HCT116 (cell line): Measurements from ENCODE around the gene DCBLD2. TPM values are rescaled to one million over a fixed set of nuclear protein-coding genes. Genes with fewer than 3 reads are reported as not detected.

Experiments used
- ATAC-seq: fragments of 200-7000 bp; cut with Tn5 transposase; 2 replicates; pipeline ENCODE4 v1.9.1; 2020; ENCODE audit warnings: mild to moderate bottlenecking, moderate library complexity
- BruUV-seq: library from RNA; stranded (reverse); fragments of 400-500 nt; replicated peaks from 2 replicates; lab custom pipeline; 2021; lab: Mats Ljungman, UMichigan
- CTCF ChIA-PET: fragments of 300-600 bp; sonication (Branson Sonifier 250); formaldehyde crosslinking; loops from one replicate; lab custom pipeline; 2021; ENCODE audit warnings: antibody characterized with exemption; lab: Charles Lee
- POLR2A ChIA-PET: fragments of 300-600, 350-600 bp; sonication (Branson Sonifier 250); formaldehyde crosslinking; loops from one replicate; lab custom pipeline; 2021; ENCODE audit warnings: antibody characterized with exemption; lab: Charles Lee
- RAD21 ChIA-PET, 2 experiments: fragments of 300-600 bp; sonication (Branson Sonifier 250); formaldehyde crosslinking; loops; one replicate each; lab custom pipeline; 2023; ENCODE audit warnings: low total read pairs in 2 of 2; ENCODE audit not compliant: uncharacterized antibody in 2 of 2, unreplicated experiment in 2 of 2, low non-redundant PET in 1 of 2; lab: Charles Lee
- DNase-seq: peaks from one replicate; pipeline ENCODE4 v3.0.0-alpha.2; 2010; ENCODE audit warnings: low read depth, low spot score
- H2AFZ ChIP-seq: fragments of 200-600 bp; shearing (Covaris generic), sonication (generic); 2 replicates; pipeline ENCODE4 v1.6.1; 2017; ENCODE audit warnings: low read depth, mixed run types, mixed read lengths, antibody characterized with exemption, low read length; ENCODE audit not compliant: poor library complexity, severe bottlenecking
- H3K27ac ChIP-seq: 2 replicates; pipeline ENCODE4 v1.5.1; 2012; ENCODE audit warnings: low read depth, low read length
- H3K27me3 ChIP-seq: fragments of 200-600 bp; sonication (generic); 2 replicates; pipeline ENCODE4 v1.6.1; 2016; ENCODE audit warnings: mixed run types, low read length, mixed read lengths; ENCODE audit not compliant: insufficient read depth
- H3K36me3 ChIP-seq, 2 experiments: fragments of 200-500 bp in 1 of 2; fragments of 200-600 bp in 1 of 2; sonication (Bioruptor generic) in 1 of 2; sonication (generic) in 1 of 2; 2 replicates each; pipeline versions ENCODE4 v1.5.1 to v1.6.1; 2014 to 2016; ENCODE audit warnings: low read length in 2 of 2, inconsistent platforms in 1 of 2, mixed read lengths in 1 of 2, mixed run types in 1 of 2; ENCODE audit not compliant: insufficient read depth in 2 of 2, control insufficient read depth in 1 of 2
- H3K4me1 ChIP-seq, 2 experiments: fragments of 200-600 bp in 1 of 2; sonication (generic) in 1 of 2; 2 replicates each; pipeline versions ENCODE4 v1.5.1 to v1.6.1; 2012 to 2017; ENCODE audit warnings: low read length in 2 of 2, inconsistent platforms in 1 of 2, mild to moderate bottlenecking in 1 of 2, mixed read lengths in 1 of 2, mixed run types in 1 of 2, moderate library complexity in 1 of 2; ENCODE audit not compliant: insufficient read depth in 2 of 2, control insufficient read depth in 1 of 2
- H3K4me2 ChIP-seq: fragments of 200-600 bp; sonication (generic); 2 replicates; pipeline ENCODE4 v1.6.1; 2017; ENCODE audit warnings: mixed run types, low read length, mixed read lengths
- H3K4me3 ChIP-seq, 2 experiments: fragments of 200-600 bp in 1 of 2; sonication (generic) in 1 of 2; replicated peaks in 1 of 2; 2 replicates each; pipeline ENCODE4 v1.5.1; 2011 to 2016; ENCODE audit warnings: low read length in 2 of 2, control low read depth in 1 of 2, low read depth in 1 of 2, mild to moderate bottlenecking in 1 of 2, mixed read lengths in 1 of 2, mixed run types in 1 of 2
- H3K79me2 ChIP-seq: fragments of 200-600 bp; sonication (generic); 2 replicates; pipeline ENCODE4 v1.6.1; 2017; ENCODE audit warnings: mild to moderate bottlenecking, mixed run types, low read length, moderate library complexity, mixed read lengths; ENCODE audit not compliant: insufficient read depth
- H3K9ac ChIP-seq: fragments of 200-600 bp; sonication (generic); 2 replicates; pipeline ENCODE4 v1.6.1; 2016; ENCODE audit warnings: low read length, mixed read lengths
- H3K9me2 ChIP-seq: fragments of 200-600 bp; sonication (generic), shearing (Covaris generic); 2 replicates; pipeline ENCODE4 v1.6.1; 2017; ENCODE audit warnings: mixed run types, mild to moderate bottlenecking, moderate library complexity; ENCODE audit not compliant: insufficient read depth
- H3K9me3 ChIP-seq, 2 experiments: fragments of 200-500 bp in 1 of 2; fragments of 200-600 bp in 1 of 2; sonication (Bioruptor generic) in 1 of 2; sonication (generic) in 1 of 2; 2 replicates each; pipeline ENCODE4 v1.6.1; 2014 to 2017; ENCODE audit warnings: low read length in 2 of 2, mixed read lengths in 2 of 2, inconsistent platforms in 1 of 2, low read depth in 1 of 2, mild to moderate bottlenecking in 1 of 2, mixed run types in 1 of 2, moderate library complexity in 1 of 2; ENCODE audit not compliant: control insufficient read depth in 1 of 2, insufficient read depth in 1 of 2
- H4K20me1 ChIP-seq: fragments of 200-600 bp; sonication (generic), shearing (Covaris generic); 2 replicates; pipeline ENCODE4 v1.6.1; 2017; ENCODE audit warnings: mixed run types, mild to moderate bottlenecking, moderate library complexity; ENCODE audit not compliant: insufficient read depth
- ATF3 ChIP-seq: IDR thresholded peaks from 2 replicates; pipeline ENCODE4 v1.6.1; 2012
- CBX3 ChIP-seq: IDR thresholded peaks from 2 replicates; pipeline ENCODE4 v1.6.1; 2012; ENCODE audit warnings: low read depth
- EGR1 ChIP-seq: IDR thresholded peaks from 2 replicates; pipeline ENCODE4 v1.6.1; 2012; ENCODE audit warnings: low read depth
- ELF1 ChIP-seq: IDR thresholded peaks from 2 replicates; pipeline ENCODE4 v1.6.1; 2012; ENCODE audit warnings: low read depth, borderline replicate concordance
- EZH2phosphoT487 ChIP-seq: fragments of 200-600 bp; IDR thresholded peaks from 2 replicates; pipeline ENCODE4 v1.6.1; 2018; ENCODE audit warnings: antibody characterized with exemption, borderline replicate concordance
- FOSL1 ChIP-seq: IDR thresholded peaks from 2 replicates; pipeline ENCODE4 v1.6.1; 2012; ENCODE audit warnings: low read depth
- JUND ChIP-seq: IDR thresholded peaks from 2 replicates; pipeline ENCODE4 v1.6.1; 2012
- MAX ChIP-seq: IDR thresholded peaks from 2 replicates; pipeline ENCODE4 v1.6.1; 2012
- POLR2A ChIP-seq: IDR thresholded peaks from 2 replicates; pipeline ENCODE4 v1.7.0; 2011; ENCODE audit warnings: borderline replicate concordance; ENCODE audit not compliant: insufficient read depth, insufficient read length; ENCODE audit errors: extremely low read depth
- POLR2AphosphoS5 ChIP-seq: IDR thresholded peaks from 2 replicates; pipeline ENCODE4 v1.6.1; 2011; ENCODE audit warnings: mild to moderate bottlenecking, low read depth, low read length, moderate library complexity
- RAD21 ChIP-seq: IDR thresholded peaks from 2 replicates; pipeline ENCODE4 v1.6.1; 2012; ENCODE audit warnings: low read depth, mild to moderate bottlenecking
- SP1 ChIP-seq: IDR thresholded peaks from 2 replicates; pipeline ENCODE4 v1.6.1; 2012; ENCODE audit warnings: low read depth
- SRF ChIP-seq: IDR thresholded peaks from 2 replicates; pipeline ENCODE4 v1.6.1; 2012; ENCODE audit warnings: low read depth
- TCF7L2 ChIP-seq: IDR thresholded peaks from 2 replicates; pipeline ENCODE4 v1.7.0; 2011; ENCODE audit warnings: borderline replicate concordance, inconsistent platforms; ENCODE audit not compliant: insufficient read depth, insufficient read length; ENCODE audit errors: extremely low read depth
- YY1 ChIP-seq: IDR thresholded peaks from 2 replicates; pipeline ENCODE4 v1.6.1; 2011; ENCODE audit warnings: low read length, low read depth, moderate library complexity, mild to moderate bottlenecking; ENCODE audit not compliant: insufficient replicate concordance; ENCODE audit errors: extremely low read depth
- ZFX ChIP-seq: fragments of 450-650 bp; IDR thresholded peaks from 2 replicates; pipeline ENCODE4 v1.6.1; 2017
- ZNF274 ChIP-seq: fragments of 200-500 bp; sonication (Bioruptor generic); IDR thresholded peaks from 2 replicates; pipeline ENCODE4 v1.6.1; 2014; ENCODE audit warnings: mild to moderate bottlenecking, low read depth, low read length, inconsistent platforms
- intact Hi-C: fragments of 100-400 bp; cut with micrococcal nuclease; formaldehyde crosslinking; loops from 2 replicates; pipeline ENCODE4 v1.10.0; 2022
- total RNA-seq: library from RNA; stranded (reverse); gene quantifications from one replicate; pipeline ENCODE4 v1.2.1, GENCODE V29; 2021; ENCODE audit not compliant: unreplicated experiment
- TF ChIP-seq, protein P1 (sequence below), 3 experiments: fragments of 200-600 bp in 1 of 3; sonication (generic) in 1 of 3; IDR thresholded peaks in 2 of 3; conservative IDR thresholded peaks in 1 of 3; 2 replicates each; pipeline ENCODE4 v1.5.1; 2012 to 2017; ENCODE audit warnings: low read depth in 2 of 3, low read length in 2 of 3, antibody characterized with exemption in 1 of 3, borderline replicate concordance in 1 of 3, control low read depth in 1 of 3, mild to moderate bottlenecking in 1 of 3, mixed read lengths in 1 of 3, mixed run types in 1 of 3, moderate library complexity in 1 of 3; ENCODE audit not compliant: insufficient read depth in 1 of 3
- TF ChIP-seq, protein P2 (sequence below): IDR thresholded peaks from 2 replicates; pipeline ENCODE4 v1.6.1; 2012; ENCODE audit warnings: low read depth

Gene DCBLD2
- total RNA-seq, 1 experiment from 2014 or later: 532 TPM

DNA sequence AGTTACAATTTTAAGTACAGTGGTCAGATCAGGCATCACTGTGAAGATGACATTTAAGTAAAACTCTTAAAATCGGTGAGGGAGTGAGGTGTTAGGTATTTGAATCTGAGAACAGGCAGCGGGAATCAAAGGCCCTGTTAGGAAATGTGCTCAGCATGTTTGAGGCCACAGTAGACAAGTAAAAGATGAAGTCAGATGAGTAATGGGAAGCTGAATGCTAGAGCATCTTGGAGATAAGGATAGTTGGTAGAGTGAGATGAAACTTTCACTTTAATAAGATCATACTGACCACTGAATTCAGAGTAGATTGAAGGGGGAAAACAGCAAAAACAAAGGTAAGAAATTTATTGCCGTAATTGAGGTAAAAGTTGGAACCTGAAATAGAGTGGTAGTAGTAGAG, 61.6 kb downstream of the DCBLD2 start:
- intact Hi-C loops: no loop called here
- peaks cover 27% of the 10 kb centered on the region for H4K20me1 ChIP-seq
- H3K27me3 ChIP-seq: no peaks in the 10 kb centered on the region
- no peak overlapping the region for H3K4me3 ChIP-seq
- RAD21 ChIA-PET: interaction anchor here in 1 of 2 experiments (0.7 kb wide), 1 partner anchor 123 kb away, joined by 4 read pairs; no protein-coding TSS in a partner anchor
- DNase-seq: no peak
- TSS peak; percentile 0 for BruUV-seq
- TF ChIP-seq CBX3 (no peak), TCF7L2 (no peak), ATF3 (no peak), JUND (no peak; the same call in 1 of the 2 replicates), POLR2A (no peak), EZH2phosphoT487 (no peak), ZNF274 (no peak), MAX (no peak), SP1 (no peak), FOSL1 (no peak), EGR1 (no peak), ZFX (no peak), POLR2AphosphoS5 (no peak; the same call in 1 of the 2 replicates), ELF1 (no peak), SRF (no peak), YY1 (no peak), RAD21 (no peak)
- TF ChIP-seq, protein P1, sequence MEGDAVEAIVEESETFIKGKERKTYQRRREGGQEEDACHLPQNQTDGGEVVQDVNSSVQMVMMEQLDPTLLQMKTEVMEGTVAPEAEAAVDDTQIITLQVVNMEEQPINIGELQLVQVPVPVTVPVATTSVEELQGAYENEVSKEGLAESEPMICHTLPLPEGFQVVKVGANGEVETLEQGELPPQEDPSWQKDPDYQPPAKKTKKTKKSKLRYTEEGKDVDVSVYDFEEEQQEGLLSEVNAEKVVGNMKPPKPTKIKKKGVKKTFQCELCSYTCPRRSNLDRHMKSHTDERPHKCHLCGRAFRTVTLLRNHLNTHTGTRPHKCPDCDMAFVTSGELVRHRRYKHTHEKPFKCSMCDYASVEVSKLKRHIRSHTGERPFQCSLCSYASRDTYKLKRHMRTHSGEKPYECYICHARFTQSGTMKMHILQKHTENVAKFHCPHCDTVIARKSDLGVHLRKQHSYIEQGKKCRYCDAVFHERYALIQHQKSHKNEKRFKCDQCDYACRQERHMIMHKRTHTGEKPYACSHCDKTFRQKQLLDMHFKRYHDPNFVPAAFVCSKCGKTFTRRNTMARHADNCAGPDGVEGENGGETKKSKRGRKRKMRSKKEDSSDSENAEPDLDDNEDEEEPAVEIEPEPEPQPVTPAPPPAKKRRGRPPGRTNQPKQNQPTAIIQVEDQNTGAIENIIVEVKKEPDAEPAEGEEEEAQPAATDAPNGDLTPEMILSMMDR (IDR thresholded peaks at IDR 0.05 in 2 of 3, conservative IDR thresholded peaks at IDR 0.05 in 1 of 3; ENCODE audit: borderline replicate concordance in 1 of 3, insufficient read depth in 1 of 3, low read depth in 2 of 3, low read length in 2 of 3): no peak
- TF ChIP-seq, protein P2, sequence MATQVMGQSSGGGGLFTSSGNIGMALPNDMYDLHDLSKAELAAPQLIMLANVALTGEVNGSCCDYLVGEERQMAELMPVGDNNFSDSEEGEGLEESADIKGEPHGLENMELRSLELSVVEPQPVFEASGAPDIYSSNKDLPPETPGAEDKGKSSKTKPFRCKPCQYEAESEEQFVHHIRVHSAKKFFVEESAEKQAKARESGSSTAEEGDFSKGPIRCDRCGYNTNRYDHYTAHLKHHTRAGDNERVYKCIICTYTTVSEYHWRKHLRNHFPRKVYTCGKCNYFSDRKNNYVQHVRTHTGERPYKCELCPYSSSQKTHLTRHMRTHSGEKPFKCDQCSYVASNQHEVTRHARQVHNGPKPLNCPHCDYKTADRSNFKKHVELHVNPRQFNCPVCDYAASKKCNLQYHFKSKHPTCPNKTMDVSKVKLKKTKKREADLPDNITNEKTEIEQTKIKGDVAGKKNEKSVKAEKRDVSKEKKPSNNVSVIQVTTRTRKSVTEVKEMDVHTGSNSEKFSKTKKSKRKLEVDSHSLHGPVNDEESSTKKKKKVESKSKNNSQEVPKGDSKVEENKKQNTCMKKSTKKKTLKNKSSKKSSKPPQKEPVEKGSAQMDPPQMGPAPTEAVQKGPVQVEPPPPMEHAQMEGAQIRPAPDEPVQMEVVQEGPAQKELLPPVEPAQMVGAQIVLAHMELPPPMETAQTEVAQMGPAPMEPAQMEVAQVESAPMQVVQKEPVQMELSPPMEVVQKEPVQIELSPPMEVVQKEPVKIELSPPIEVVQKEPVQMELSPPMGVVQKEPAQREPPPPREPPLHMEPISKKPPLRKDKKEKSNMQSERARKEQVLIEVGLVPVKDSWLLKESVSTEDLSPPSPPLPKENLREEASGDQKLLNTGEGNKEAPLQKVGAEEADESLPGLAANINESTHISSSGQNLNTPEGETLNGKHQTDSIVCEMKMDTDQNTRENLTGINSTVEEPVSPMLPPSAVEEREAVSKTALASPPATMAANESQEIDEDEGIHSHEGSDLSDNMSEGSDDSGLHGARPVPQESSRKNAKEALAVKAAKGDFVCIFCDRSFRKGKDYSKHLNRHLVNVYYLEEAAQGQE: no peak
- no peak overlapping the region for H3K9ac ChIP-seq
- peaks cover 0 to 3% of the 10 kb centered on the region in 2 experiments; a peak in 1 of 4 replicates for H3K4me1 ChIP-seq
- POLR2A ChIA-PET: no interaction called here
- peaks cover 9 to 34% of the 10 kb centered on the region in 2 experiments; a peak in 2 of 4 replicates for H3K36me3 ChIP-seq
- H2AFZ ChIP-seq: no peak overlapping the region
- no peaks in the 10 kb centered on the region for H3K9me2 ChIP-seq
- H3K79me2 ChIP-seq: peaks cover 59% of the 10 kb centered on the region
- H3K4me2 ChIP-seq: no peak overlapping the region
- CTCF ChIA-PET: no interaction called here
- no peak overlapping the region for H3K27ac ChIP-seq
- H3K9me3 ChIP-seq: no peaks in the 10 kb centered on the region
- 0 out of 2 replicates have a peak, but pooled peaks have one; percentile 12 for ATAC-seq
